HepG2 (cell line): ENCODE data around the gene MYO7A. TPM values are rescaled to one million over a fixed set of nuclear protein-coding genes. Genes with fewer than 3 reads are reported as not detected.

ENCODE experiments used
- CBFB ChIP-seq: sonication (generic); formaldehyde crosslinking; IDR thresholded peaks from 2 replicates; pipeline ENCODE4 v1.4.0; 2020; ENCODE audit warnings: missing genetic modification reagents
- CTCF ChIP-seq: sonication (generic); formaldehyde crosslinking; IDR thresholded peaks from 2 replicates; pipeline ENCODE4 v1.5.0; 2020; ENCODE audit warnings: mild to moderate bottlenecking, missing genetic modification reagents, moderate library complexity
- DDIT3 ChIP-seq: sonication (generic); formaldehyde crosslinking; IDR thresholded peaks from 2 replicates; pipeline ENCODE4 v1.4.0; 2020; ENCODE audit warnings: mild to moderate bottlenecking, missing genetic modification reagents
- E2F2 ChIP-seq: sonication (generic); formaldehyde crosslinking; IDR thresholded peaks from 2 replicates; pipeline ENCODE4 v1.4.0; 2020; ENCODE audit warnings: missing genetic modification reagents, borderline replicate concordance
- IKZF4 ChIP-seq: sonication (generic); formaldehyde crosslinking; IDR thresholded peaks from 2 replicates; pipeline ENCODE4 v1.5.1; 2020; ENCODE audit warnings: borderline replicate concordance, mild to moderate bottlenecking, low read depth, missing genetic modification reagents; ENCODE audit errors: not compliant biosample characterization
- MXD4 ChIP-seq: IDR thresholded peaks from 2 replicates; pipeline ENCODE4 v1.6.1; 2016; ENCODE audit warnings: mild to moderate bottlenecking, missing biosample characterization, missing genetic modification reagents
- NR2F1 ChIP-seq, 2 experiments: fragments of 450-650 bp in 1 of 2; formaldehyde crosslinking in 1 of 2; IDR thresholded peaks; 2 replicates each; pipeline versions ENCODE4 v1.5.0 to v1.6.1; 2016 to 2020; ENCODE audit warnings: mild to moderate bottlenecking in 1 of 2, missing compliant biosample characterization in 1 of 2, missing genetic modification reagents in 1 of 2, moderate library complexity in 1 of 2
- PHF8 ChIP-seq: sonication (generic); formaldehyde crosslinking; IDR thresholded peaks from 2 replicates; pipeline ENCODE4 v1.5.0; 2020; ENCODE audit warnings: missing genetic modification reagents
- PPARG ChIP-seq: conservative IDR thresholded peaks from 2 replicates; pipeline ENCODE4 v1.6.1; 2016; ENCODE audit warnings: missing biosample characterization, missing genetic modification reagents
- TFDP2 ChIP-seq: sonication (generic); formaldehyde crosslinking; IDR thresholded peaks from 2 replicates; pipeline ENCODE4 v1.4.0; 2020; ENCODE audit warnings: missing genetic modification reagents
- ZFP36L2 ChIP-seq: sonication (generic); formaldehyde crosslinking; IDR thresholded peaks from 2 replicates; pipeline ENCODE4 v1.4.0; 2020; ENCODE audit warnings: missing genetic modification reagents
- ZFP37 ChIP-seq: sonication (generic); formaldehyde crosslinking; IDR thresholded peaks from 2 replicates; pipeline ENCODE4 v1.4.0; 2020; ENCODE audit warnings: missing genetic modification reagents, borderline replicate concordance
- ZNF616 ChIP-seq: sonication (generic); formaldehyde crosslinking; IDR thresholded peaks from 2 replicates; pipeline ENCODE4 v1.5.0; 2020; ENCODE audit warnings: low read depth, mild to moderate bottlenecking, missing genetic modification reagents
- ZNF768 ChIP-seq: sonication (generic); formaldehyde crosslinking; IDR thresholded peaks from 2 replicates; pipeline ENCODE4 v1.4.0; 2020; ENCODE audit warnings: missing genetic modification reagents
- polyA plus RNA-seq, 8 experiments: library from polyadenylated mRNA; depleted of rRNA in 3 of 8; stranded (reverse) in 7 of 8; unstranded in 1 of 8; fragments of >200 nt; fragmentation: Illumina TruSeq in 4 of 8; extraction: Trizol in 4 of 8; gene quantifications; 2 replicates each; pipeline versions ENCODE4 v1.2.1 to v1.2.3, GENCODE V29; 2011 to 2016; ENCODE audit warnings: low read depth in 4 of 8, missing spikeins in 1 of 8, mixed read lengths in 1 of 8; ENCODE audit not compliant: insufficient read depth in 1 of 8
- total RNA-seq, 5 experiments: library from RNA; depleted of rRNA; stranded (reverse); fragments of >200 nt; fragmentation: Illumina TruSeq; extraction: Trizol; gene quantifications; 2 replicates each; pipeline ENCODE4 v1.2.3, GENCODE V29; 2016; ENCODE audit warnings: low read depth in 1 of 5
- TF ChIP-seq, protein P1 (sequence below): sonication (generic); formaldehyde crosslinking; IDR thresholded peaks from 2 replicates; pipeline ENCODE4 v1.5.0; 2020; ENCODE audit warnings: missing genetic modification reagents
- TF ChIP-seq, protein P2 (sequence below): IDR thresholded peaks from 2 replicates; pipeline ENCODE4 v1.6.1; 2016; ENCODE audit warnings: low read depth, missing genetic modification reagents, missing compliant biosample characterization

MYO7A gene
- total and polyA plus RNA-seq, 2 of the 13 experiments (the other 11 are each of a cell fraction or from before 2014, with no cell fraction given): 7.5 to 10.0 TPM

GRCh38 chr11:77086521-77087472 is 41.2 kb upstream of the MYO7A start (continued):
- TF ChIP-seq MXD4 (no peak), ZFP37 (no peak), ZNF768 (CRISPR knock-in tag) (peak; percentile 93), ZFP36L2 (CRISPR knock-in tag) (no peak), IKZF4 (CRISPR knock-in tag) (no peak), TFDP2 (CRISPR knock-in tag) (peak; percentile 44; the same call in 1 of the 2 replicates), CBFB (CRISPR knock-in tag) (no peak), CTCF (CRISPR knock-in tag) (no peak; the same call in 1 of the 2 replicates), PPARG (CRISPR knock-in tag) (0 out of 2 replicates have a peak, but pooled peaks have one; percentile 19), NR2F1 (CRISPR knock-in tag; IDR thresholded peaks at IDR 0.05) (no peak), DDIT3 (no peak), PHF8 (CRISPR knock-in tag) (no peak), ZNF616 (no peak), E2F2 (CRISPR knock-in tag) (no peak)
- TF ChIP-seq, protein P1, sequence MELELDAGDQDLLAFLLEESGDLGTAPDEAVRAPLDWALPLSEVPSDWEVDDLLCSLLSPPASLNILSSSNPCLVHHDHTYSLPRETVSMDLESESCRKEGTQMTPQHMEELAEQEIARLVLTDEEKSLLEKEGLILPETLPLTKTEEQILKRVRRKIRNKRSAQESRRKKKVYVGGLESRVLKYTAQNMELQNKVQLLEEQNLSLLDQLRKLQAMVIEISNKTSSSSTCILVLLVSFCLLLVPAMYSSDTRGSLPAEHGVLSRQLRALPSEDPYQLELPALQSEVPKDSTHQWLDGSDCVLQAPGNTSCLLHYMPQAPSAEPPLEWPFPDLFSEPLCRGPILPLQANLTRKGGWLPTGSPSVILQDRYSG (CRISPR knock-in tag): no peak
- TF ChIP-seq, protein P2, sequence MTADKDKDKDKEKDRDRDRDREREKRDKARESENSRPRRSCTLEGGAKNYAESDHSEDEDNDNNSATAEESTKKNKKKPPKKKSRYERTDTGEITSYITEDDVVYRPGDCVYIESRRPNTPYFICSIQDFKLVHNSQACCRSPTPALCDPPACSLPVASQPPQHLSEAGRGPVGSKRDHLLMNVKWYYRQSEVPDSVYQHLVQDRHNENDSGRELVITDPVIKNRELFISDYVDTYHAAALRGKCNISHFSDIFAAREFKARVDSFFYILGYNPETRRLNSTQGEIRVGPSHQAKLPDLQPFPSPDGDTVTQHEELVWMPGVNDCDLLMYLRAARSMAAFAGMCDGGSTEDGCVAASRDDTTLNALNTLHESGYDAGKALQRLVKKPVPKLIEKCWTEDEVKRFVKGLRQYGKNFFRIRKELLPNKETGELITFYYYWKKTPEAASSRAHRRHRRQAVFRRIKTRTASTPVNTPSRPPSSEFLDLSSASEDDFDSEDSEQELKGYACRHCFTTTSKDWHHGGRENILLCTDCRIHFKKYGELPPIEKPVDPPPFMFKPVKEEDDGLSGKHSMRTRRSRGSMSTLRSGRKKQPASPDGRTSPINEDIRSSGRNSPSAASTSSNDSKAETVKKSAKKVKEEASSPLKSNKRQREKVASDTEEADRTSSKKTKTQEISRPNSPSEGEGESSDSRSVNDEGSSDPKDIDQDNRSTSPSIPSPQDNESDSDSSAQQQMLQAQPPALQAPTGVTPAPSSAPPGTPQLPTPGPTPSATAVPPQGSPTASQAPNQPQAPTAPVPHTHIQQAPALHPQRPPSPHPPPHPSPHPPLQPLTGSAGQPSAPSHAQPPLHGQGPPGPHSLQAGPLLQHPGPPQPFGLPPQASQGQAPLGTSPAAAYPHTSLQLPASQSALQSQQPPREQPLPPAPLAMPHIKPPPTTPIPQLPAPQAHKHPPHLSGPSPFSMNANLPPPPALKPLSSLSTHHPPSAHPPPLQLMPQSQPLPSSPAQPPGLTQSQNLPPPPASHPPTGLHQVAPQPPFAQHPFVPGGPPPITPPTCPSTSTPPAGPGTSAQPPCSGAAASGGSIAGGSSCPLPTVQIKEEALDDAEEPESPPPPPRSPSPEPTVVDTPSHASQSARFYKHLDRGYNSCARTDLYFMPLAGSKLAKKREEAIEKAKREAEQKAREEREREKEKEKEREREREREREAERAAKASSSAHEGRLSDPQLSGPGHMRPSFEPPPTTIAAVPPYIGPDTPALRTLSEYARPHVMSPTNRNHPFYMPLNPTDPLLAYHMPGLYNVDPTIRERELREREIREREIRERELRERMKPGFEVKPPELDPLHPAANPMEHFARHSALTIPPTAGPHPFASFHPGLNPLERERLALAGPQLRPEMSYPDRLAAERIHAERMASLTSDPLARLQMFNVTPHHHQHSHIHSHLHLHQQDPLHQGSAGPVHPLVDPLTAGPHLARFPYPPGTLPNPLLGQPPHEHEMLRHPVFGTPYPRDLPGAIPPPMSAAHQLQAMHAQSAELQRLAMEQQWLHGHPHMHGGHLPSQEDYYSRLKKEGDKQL: no peak
